OCI-LY3 (cell line): ENCODE data around the gene ACTR6.
"Not testable (repeated sequence)": the region's sequence is repeated elsewhere in the genome, so short reads cannot be mapped to it uniquely, and the experiment has no call there.

Source experiments
- H2AFZ ChIP-seq: fragments of 200-600, 300-600 bp; shearing (Covaris generic); 2 replicates; pipeline ENCODE4 v1.6.0; 2014; ENCODE audit warnings: antibody characterized with exemption, low read depth, low read length
- H3K27ac ChIP-seq: fragments of 200-600, 300-600 bp; sonication (generic); 2 replicates; pipeline ENCODE4 v1.5.1; 2014; ENCODE audit warnings: mild to moderate bottlenecking, low read length, moderate library complexity, mixed read lengths
- H3K27me3 ChIP-seq: fragments of 200-600, 300-600 bp; sonication (generic); 2 replicates; pipeline ENCODE4 v1.6.1; 2014; ENCODE audit warnings: low read depth, low read length, mixed read lengths
- H3K36me3 ChIP-seq: fragments of 200-600, 300-600 bp; sonication (generic); replicated peaks from 2 replicates; pipeline ENCODE3; 2014; ENCODE audit warnings: low read depth, low read length, mixed read lengths
- H3K4me1 ChIP-seq: fragments of 300-600, 200-600 bp; sonication (generic); 2 replicates; pipeline ENCODE4 v1.6.1; 2014; ENCODE audit warnings: low read length, mixed read lengths
- H3K4me2 ChIP-seq: fragments of 200-600, 300-600 bp; sonication (generic); 2 replicates; pipeline ENCODE4 v1.6.1; 2014; ENCODE audit warnings: low read length, mixed read lengths
- H3K4me3 ChIP-seq: fragments of 300-600, 200-600 bp; sonication (generic); 2 replicates; pipeline ENCODE4 v1.5.1; 2014; ENCODE audit warnings: antibody characterized with exemption, mild to moderate bottlenecking, low read length, moderate library complexity
- H3K79me2 ChIP-seq: fragments of 300-600, 200-600 bp; shearing (Covaris generic); 2 replicates; pipeline ENCODE4 v1.6.1; 2014; ENCODE audit warnings: mild to moderate bottlenecking, low read length, mixed read lengths
- H3K9ac ChIP-seq: fragments of 300-600, 200-600 bp; shearing (Covaris generic); 2 replicates; pipeline ENCODE4 v1.6.0; 2014; ENCODE audit warnings: mild to moderate bottlenecking, low read length, moderate library complexity
- H3K9me3 ChIP-seq: fragments of 200-600, 300-600 bp; shearing (Covaris generic); 2 replicates; pipeline ENCODE4 v1.6.1; 2014; ENCODE audit warnings: low read length, mixed read lengths; ENCODE audit not compliant: insufficient read depth
- H4K20me1 ChIP-seq: fragments of 200-600, 300-600 bp; sonication (generic); 2 replicates; pipeline ENCODE4 v1.6.1; 2016; ENCODE audit warnings: low read length, mixed read lengths; ENCODE audit not compliant: insufficient read depth
- CTCF ChIP-seq: fragments of 200-600, 300-600 bp; sonication (generic); IDR thresholded peaks from 2 replicates; pipeline ENCODE4 v1.5.1; 2014; ENCODE audit warnings: antibody characterized with exemption, low read length, low read depth
- EZH2phosphoT487 ChIP-seq: fragments of 200-600 bp; shearing (Covaris generic); IDR thresholded peaks from 2 replicates; pipeline ENCODE4 v1.6.1; 2018; ENCODE audit warnings: antibody characterized with exemption, mixed run types, low read depth

ACTR6 gene

GRCh38 chr12:100225491-100225890 is 24.9 kb downstream of the ACTR6 start:
- Histone ChIP-seq H3K27ac (no peak overlapping the region), H3K27me3 (no peaks in the 10 kb centered on the region), H3K4me3 (no peak overlapping the region), H3K9me3 (no peaks in the 10 kb centered on the region), H3K4me1 (no peaks in the 10 kb centered on the region), H2AFZ (no peak overlapping the region), H3K79me2 (no peaks in the 10 kb centered on the region), H3K36me3 (peaks cover 10% of the 10 kb centered on the region), H3K4me2 (no peak overlapping the region), H3K9ac (no peak overlapping the region), H4K20me1 (no peaks in the 10 kb centered on the region)
- TF ChIP-seq CTCF (no peak), EZH2phosphoT487 (no peak)

GRCh38 chr12:100229036-100229635 is 28.5 kb downstream of the ACTR6 start:
- Histone ChIP-seq H3K36me3 (peaks cover 5% of the 10 kb centered on the region), H3K4me2 (no peak overlapping the region), H4K20me1 (no peaks in the 10 kb centered on the region), H3K4me1 (no peaks in the 10 kb centered on the region), H3K27ac (no peak overlapping the region), H3K4me3 (no peak overlapping the region), H3K9me3 (no peaks in the 10 kb centered on the region), H3K79me2 (no peaks in the 10 kb centered on the region), H2AFZ (no peak overlapping the region), H3K27me3 (no peaks in the 10 kb centered on the region), H3K9ac (no peak overlapping the region)
- TF ChIP-seq EZH2phosphoT487 (no peak), CTCF (peak; percentile 21)

GRCh38 chr12:100229876-100230275 is 29.3 kb downstream of the ACTR6 start:
- Histone ChIP-seq H3K27ac (no peak overlapping the region), H4K20me1 (no peaks in the 10 kb centered on the region), H3K9me3 (no peaks in the 10 kb centered on the region), H3K4me2 (no peak overlapping the region), H3K4me3 (no peak overlapping the region), H3K9ac (no peak overlapping the region), H3K4me1 (no peaks in the 10 kb centered on the region), H3K36me3 (peaks cover 5% of the 10 kb centered on the region), H3K79me2 (no peaks in the 10 kb centered on the region), H3K27me3 (no peaks in the 10 kb centered on the region), H2AFZ (no peak overlapping the region)
- no peak for TF ChIP-seq EZH2phosphoT487
- no peak for TF ChIP-seq CTCF

GRCh38 chr12:100231873-100232272 is 31.3 kb downstream of the ACTR6 start:
- not testable (repeated sequence) for H3K4me1 ChIP-seq, H3K4me2 ChIP-seq, H3K9ac ChIP-seq, H2AFZ ChIP-seq, H3K9me3 ChIP-seq, H3K36me3 ChIP-seq, H3K79me2 ChIP-seq, H3K27ac ChIP-seq, H3K27me3 ChIP-seq, H4K20me1 ChIP-seq, H3K4me3 ChIP-seq

GRCh38 chr12:100234166-100234565 is 33.6 kb downstream of the ACTR6 start:
- H3K27me3 ChIP-seq, result no peaks in the 10 kb centered on the region
- no peak overlapping the region for H3K27ac ChIP-seq
- no peaks in the 10 kb centered on the region for H3K36me3 ChIP-seq
- no peak overlapping the region for H2AFZ ChIP-seq
- no peaks in the 10 kb centered on the region for H3K4me1 ChIP-seq
- H3K4me3 ChIP-seq, result no peak overlapping the region
- no peak for TF ChIP-seq CTCF
- no peak for TF ChIP-seq EZH2phosphoT487
- no peak overlapping the region for H3K4me2 ChIP-seq
- H3K9ac ChIP-seq, result no peak overlapping the region
- H3K79me2 ChIP-seq, result no peaks in the 10 kb centered on the region
- no peaks in the 10 kb centered on the region for H4K20me1 ChIP-seq
- H3K9me3 ChIP-seq, result no peaks in the 10 kb centered on the region
